Calu3 (cell line): ENCODE results near the gene GOLGA1. TPM values are rescaled to one million over a fixed set of nuclear protein-coding genes. Genes with fewer than 3 reads are reported as not detected.

Experiments used
- Bru-seq: library from RNA; stranded (reverse); fragments of 400-500 nt; gene quantifications from one replicate; lab custom pipeline; 2021; lab: Mats Ljungman, UMichigan
- BruChase-seq, 2 experiments: library from RNA; stranded (reverse); fragments of 400-500 nt; gene quantifications; one replicate each; lab custom pipeline; 2021; lab: Mats Ljungman, UMichigan
- BruUV-seq: library from RNA; stranded (reverse); fragments of 400-500 nt; replicated peaks from 2 replicates; lab custom pipeline; 2021; lab: Mats Ljungman, UMichigan
- CTCF ChIA-PET: fragments of 300-600 bp; sonication (Branson Sonifier 250); formaldehyde crosslinking; loops from one replicate; lab custom pipeline; 2022; ENCODE audit warnings: antibody characterized with exemption; lab: Charles Lee
- DNase-seq: peaks from one replicate; pipeline ENCODE4 v3.0.0; 2022
- H3K27ac Mint-ChIP-seq: one replicate; pipeline ENCODE4 v1.8.0; 2022; ENCODE audit warnings: mixed read lengths; ENCODE audit not compliant: unreplicated experiment
- H3K27me3 Mint-ChIP-seq: one replicate; pipeline ENCODE4 v1.8.0; 2022; ENCODE audit warnings: mixed read lengths; ENCODE audit not compliant: unreplicated experiment
- H3K36me3 Mint-ChIP-seq: one replicate; pipeline ENCODE4 v1.8.0; 2022; ENCODE audit warnings: mild to moderate bottlenecking, moderate library complexity, mixed read lengths; ENCODE audit not compliant: insufficient read depth, unreplicated experiment
- H3K4me1 Mint-ChIP-seq: one replicate; pipeline ENCODE4 v1.8.0; 2022; ENCODE audit warnings: mild to moderate bottlenecking, low read depth, mixed read lengths; ENCODE audit not compliant: unreplicated experiment
- H3K4me3 Mint-ChIP-seq: one replicate; pipeline ENCODE4 v1.8.0; 2022; ENCODE audit warnings: mild to moderate bottlenecking, low read depth, moderate library complexity, mixed read lengths; ENCODE audit not compliant: unreplicated experiment
- H3K9me3 Mint-ChIP-seq: one replicate; pipeline ENCODE4 v1.8.0; 2022; ENCODE audit warnings: low read depth, mixed read lengths; ENCODE audit not compliant: unreplicated experiment
- CTCF ChIP-seq: fragments of 200-600 bp; IDR thresholded peaks from one replicate; pipeline ENCODE4 v1.8.0; 2022; ENCODE audit warnings: antibody characterized with exemption; ENCODE audit not compliant: unreplicated experiment
- intact Hi-C: fragments of 100-400 bp; cut with micrococcal nuclease; formaldehyde crosslinking; loops from one replicate; pipeline ENCODE4 v1.10.0; 2022; ENCODE audit not compliant: unreplicated experiment
- long read RNA-seq: library from polyadenylated mRNA; stranded (forward); transcript quantifications from one replicate; pipeline ENCODE4 v2.0.0, GENCODE V29; 2022
- total RNA-seq: library from RNA; stranded (reverse); gene quantifications from 2 replicates; pipeline ENCODE4 v1.2.3, GENCODE V29; 2022

The GOLGA1 gene
- total RNA-seq (13.4 and 14.6 TPM in 2 replicates), Bru-seq, nascent RNA (percentile 62 among the genes with signal in this experiment), BruChase-seq, experiment 1, labeled RNA remaining after a 6-hour chase (percentile 61 among the genes with signal in this experiment), BruChase-seq, experiment 2, labeled RNA remaining after a 2-hour chase (percentile 61 among the genes with signal in this experiment)
- long read RNA-seq, full-length matches to known transcripts: 1 of 12 reads
- long read RNA-seq, partial matches to known transcripts: 2 of 12 reads
- long read RNA-seq, other reads (novel, unspliced or antisense): 9 of 12 reads

GRCh38 chr9:124940894-124941678 lies at the start of gene GOLGA1:
Gene GOLGA1 (minus strand): TSS chr9:124941083. CDS start chr9:124938711, 2,372 bp downstream.
- peak; percentile 91 for DNase-seq
- intact Hi-C loops: no loop called here
- peak within 1 kb of the TSS; percentile 83 for H3K27ac Mint-ChIP-seq
- TSS peak; percentile 75 for BruUV-seq
- H3K36me3 Mint-ChIP-seq: peaks cover 30% of the 10 kb centered on the region
- H3K9me3 Mint-ChIP-seq: no peaks in the 10 kb centered on the region
- no peak for TF ChIP-seq CTCF
- CTCF ChIA-PET: interaction anchor here (1.1 kb wide), 1 partner anchor 201 kb away, joined by 3 read pairs; no protein-coding TSS in a partner anchor
- H3K4me1 Mint-ChIP-seq: no peaks in the 10 kb centered on the region
- H3K27me3 Mint-ChIP-seq: no peaks in the 10 kb centered on the region
- H3K4me3 Mint-ChIP-seq: peak within 1 kb of the TSS; percentile 83

GRCh38 chr9:124983698-124984097 lies 42.8 kb upstream of the GOLGA1 start:
- no peaks in the 10 kb centered on the region for H3K27me3 Mint-ChIP-seq
- CTCF ChIA-PET: no interaction called here

GRCh38 chr9:124980431-124980830 lies 39.5 kb upstream of the GOLGA1 start:
- CTCF ChIA-PET: no interaction called here
- no peak for DNase-seq
- H3K27me3 Mint-ChIP-seq: no peaks in the 10 kb centered on the region
- H3K4me3 Mint-ChIP-seq: no peak overlapping the region
- H3K27ac Mint-ChIP-seq: no peak overlapping the region
- intact Hi-C loops: no loop called here
- BruUV-seq: no TSS peak
- no peaks in the 10 kb centered on the region for H3K4me1 Mint-ChIP-seq
- no peak for TF ChIP-seq CTCF
- H3K36me3 Mint-ChIP-seq: no peaks in the 10 kb centered on the region
- H3K9me3 Mint-ChIP-seq: no peaks in the 10 kb centered on the region

More at GRCh38 chr9:124983698-124984097, 42.8 kb upstream of the GOLGA1 start:
- no peaks in the 10 kb centered on the region for H3K36me3 Mint-ChIP-seq
- BruUV-seq: no TSS peak
- H3K4me1 Mint-ChIP-seq: no peaks in the 10 kb centered on the region
- TF ChIP-seq CTCF: no peak
- H3K27ac Mint-ChIP-seq: no peak overlapping the region
- no peak for DNase-seq
- H3K9me3 Mint-ChIP-seq: no peaks in the 10 kb centered on the region
- intact Hi-C loops: no loop called here
- no peak overlapping the region for H3K4me3 Mint-ChIP-seq

GRCh38 chr9:124975131-124975530 lies 34.2 kb upstream of the GOLGA1 start:
- H3K27ac Mint-ChIP-seq: no peak overlapping the region
- TF ChIP-seq CTCF: no peak
- H3K9me3 Mint-ChIP-seq: no peaks in the 10 kb centered on the region
- CTCF ChIA-PET: no interaction called here
- H3K36me3 Mint-ChIP-seq: no peaks in the 10 kb centered on the region
- no peaks in the 10 kb centered on the region for H3K4me1 Mint-ChIP-seq
- DNase-seq: no peak
- no peak overlapping the region for H3K4me3 Mint-ChIP-seq
- intact Hi-C loops: no loop called here
- H3K27me3 Mint-ChIP-seq: no peaks in the 10 kb centered on the region
- BruUV-seq: no TSS peak
